Transverse colon (tissue), 4 donors: Measurements from ENCODE around the gene CDC16. TPM values are rescaled to one million over a fixed set of nuclear protein-coding genes. Genes with fewer than 3 reads are reported as not detected.

Experiments used
- DNase-seq: peaks from one replicate; pipeline ENCODE4 v3.0.0-alpha.2; 2019
- H3K27ac ChIP-seq, 4 donors: fragments of 200-600 bp; sonication (generic); 2 replicates each; pipeline ENCODE4 v1.5.1; 2016 to 2018; ENCODE audit warnings: inconsistent platforms in 4 of 4
- H3K27me3 ChIP-seq: fragments of 200-600 bp; sonication (generic); 2 replicates; pipeline ENCODE4 v1.5.1; 2017; ENCODE audit warnings: inconsistent platforms
- H3K36me3 ChIP-seq, 4 donors: fragments of 200-600 bp; sonication (generic); 2 replicates each; pipeline ENCODE4 v1.5.1; 2017 to 2019; ENCODE audit warnings: inconsistent platforms in 4 of 4
- H3K4me1 ChIP-seq, 4 donors: fragments of 200-600 bp; sonication (generic); 2 replicates each; pipeline ENCODE4 v1.5.1; 2017 to 2020; ENCODE audit warnings: inconsistent platforms in 4 of 4
- H3K4me3 ChIP-seq, 4 donors: fragments of 200-600 bp; sonication (generic); 1 replicate in 1 of 4; 2 replicates in 3 of 4; pipeline versions ENCODE4 v1.5.1 to v1.6.1; 2017 to 2019; ENCODE audit warnings: inconsistent platforms in 4 of 4
- H3K9me3 ChIP-seq, 2 donors: fragments of 200-600 bp; sonication (generic); 2 replicates each; pipeline ENCODE4 v1.5.1; 2017 to 2019; ENCODE audit warnings: inconsistent platforms in 2 of 2
- EP300 ChIP-seq: sonication (generic); formaldehyde crosslinking; IDR thresholded peaks from one replicate; pipeline ENCODE4 v1.6.1; 2017; ENCODE audit warnings: antibody characterized with exemption, low read depth
- POLR2A ChIP-seq: fragments of 450-650 bp; IDR thresholded peaks from one replicate; pipeline ENCODE4 v1.6.1; 2016; ENCODE audit warnings: antibody characterized with exemption, mild to moderate bottlenecking, moderate library complexity
- POLR2AphosphoS5 ChIP-seq, 3 donors: sonication (generic); formaldehyde crosslinking; IDR thresholded peaks; one replicate each; pipeline ENCODE4 v1.6.1; 2016; ENCODE audit warnings: antibody characterized with exemption in 3 of 3
- WGBS, 2 donors: methylation state at CpG; one replicate each; pipeline ENCODE4 v1.1.5; 2018; ENCODE audit warnings: low coverage in 1 of 2; 5-methylcytosine and 5-hydroxymethylcytosine counted together
- in situ Hi-C, 4 donors: fragments of 200-750 bp; cut with MboI; loops; one replicate each; pipeline versions ENCODE4 v1.15.0 to v1.15.1; 2017; ENCODE audit warnings: low sequenced_read_pairs in 3 of 4, low pct_ligation_motif_present in 1 of 4, low pct_unique_long_range_greater_than_20kb in 1 of 4
- intact Hi-C: fragments of 100-400 bp; cut with DNase I; formaldehyde crosslinking; loops from one replicate; pipeline ENCODE4 v1.15.1; 2023; ENCODE audit warnings: low total_unique reads
- total RNA-seq, 4 donors: library from RNA; depleted of rRNA; stranded (reverse); fragments of >200 nt; gene quantifications; one replicate each; pipeline ENCODE4 v1.1.0, GENCODE V29; 2016
- TF ChIP-seq, protein P1 (sequence below), 5 experiments: fragments of 200-600 bp in 3 of 5; fragments of 450-650 bp in 2 of 5; sonication (generic) in 3 of 5; IDR thresholded peaks; 1 replicate in 2 of 5; 2 replicates in 3 of 5; pipeline ENCODE4 v1.5.1; 2016 to 2017; ENCODE audit warnings: antibody characterized with exemption in 5 of 5, inconsistent platforms in 3 of 5, mild to moderate bottlenecking in 2 of 5, moderate library complexity in 1 of 5

The CDC16 gene
- total RNA-seq, 4 donors from 2014 or later, result 34.8 to 75.4 (median 56.1) TPM

GRCh38 chr13:114222461-114222968 lies 12.2 kb upstream of the CDC16 start:
- Histone ChIP-seq H3K36me3 (no peaks in the 10 kb centered on the region), H3K4me1 (peaks cover 0 to 8% (median 0%) of the 10 kb centered on the region in 4 donors), H3K9me3 (no peaks in the 10 kb centered on the region), H3K4me3 (no peak overlapping the region), H3K27ac (no peak overlapping the region), H3K27me3 (no peaks in the 10 kb centered on the region)
- no peak for TF ChIP-seq EP300
- TF ChIP-seq, protein P1, sequence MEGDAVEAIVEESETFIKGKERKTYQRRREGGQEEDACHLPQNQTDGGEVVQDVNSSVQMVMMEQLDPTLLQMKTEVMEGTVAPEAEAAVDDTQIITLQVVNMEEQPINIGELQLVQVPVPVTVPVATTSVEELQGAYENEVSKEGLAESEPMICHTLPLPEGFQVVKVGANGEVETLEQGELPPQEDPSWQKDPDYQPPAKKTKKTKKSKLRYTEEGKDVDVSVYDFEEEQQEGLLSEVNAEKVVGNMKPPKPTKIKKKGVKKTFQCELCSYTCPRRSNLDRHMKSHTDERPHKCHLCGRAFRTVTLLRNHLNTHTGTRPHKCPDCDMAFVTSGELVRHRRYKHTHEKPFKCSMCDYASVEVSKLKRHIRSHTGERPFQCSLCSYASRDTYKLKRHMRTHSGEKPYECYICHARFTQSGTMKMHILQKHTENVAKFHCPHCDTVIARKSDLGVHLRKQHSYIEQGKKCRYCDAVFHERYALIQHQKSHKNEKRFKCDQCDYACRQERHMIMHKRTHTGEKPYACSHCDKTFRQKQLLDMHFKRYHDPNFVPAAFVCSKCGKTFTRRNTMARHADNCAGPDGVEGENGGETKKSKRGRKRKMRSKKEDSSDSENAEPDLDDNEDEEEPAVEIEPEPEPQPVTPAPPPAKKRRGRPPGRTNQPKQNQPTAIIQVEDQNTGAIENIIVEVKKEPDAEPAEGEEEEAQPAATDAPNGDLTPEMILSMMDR (IDR thresholded peaks at IDR 0.05), result no peak
- no peak for TF ChIP-seq POLR2AphosphoS5 (IDR thresholded peaks at IDR 0.05)
- no peak for TF ChIP-seq POLR2A
- intact Hi-C loops (no loop called here), in situ Hi-C loops (no loop called here)
- WGBS, 2 donors, result 66 to 73% methylated on average over 4 to 9 of the region's 9 CpGs
- DNase-seq, result peak; percentile 30

- 85 to 91% methylated on average over 3 to 13 of the region's 13 CpGs for WGBS, 2 donors
- in situ Hi-C loops (no loop called here), intact Hi-C loops (no loop called here)
- H3K9me3 ChIP-seq, result no peaks in the 10 kb centered on the region
- H3K27me3 ChIP-seq, result peaks cover 12% of the 10 kb centered on the region
- no peak for DNase-seq
- H3K27ac ChIP-seq, result no peak overlapping the region
- peaks cover 0 to 8% (median 0%) of the 10 kb centered on the region in 4 donors for H3K4me1 ChIP-seq
- no peaks in the 10 kb centered on the region for H3K36me3 ChIP-seq
- H3K4me3 ChIP-seq, result no peak overlapping the region
- TF ChIP-seq EP300, result no peak
- TF ChIP-seq, protein P1 (IDR thresholded peaks at IDR 0.05), result no peak
- TF ChIP-seq POLR2AphosphoS5 (IDR thresholded peaks at IDR 0.05), result no peak
- no peak for TF ChIP-seq POLR2A
Measured at GRCh38 chr13:114224201-114224600, 10.5 kb upstream of the CDC16 start.

GRCh38 chr13:114225610-114226009 lies 9.1 kb upstream of the CDC16 start:
- Histone ChIP-seq H3K4me1 (peaks cover 0 to 8% (median 0%) of the 10 kb centered on the region in 4 donors), H3K27me3 (peaks cover 27% of the 10 kb centered on the region), H3K4me3 (no peak overlapping the region), H3K27ac (no peak overlapping the region), H3K9me3 (no peaks in the 10 kb centered on the region), H3K36me3 (no peaks in the 10 kb centered on the region)
- in situ Hi-C loops, result no loop called here
- 79% methylated on average over 8 of the region's 8 CpGs; no CpG with 5 or more reads in 1 of the 2 donors for WGBS, 2 donors
- intact Hi-C loops, result loop anchor here (2.0 kb wide), 2 partner anchors 275 to 409 kb away; no protein-coding TSS in a partner anchor
- TF ChIP-seq, protein P1 (IDR thresholded peaks at IDR 0.05), result no peak
- TF ChIP-seq EP300 (no peak), POLR2AphosphoS5 (IDR thresholded peaks at IDR 0.05) (no peak), POLR2A (no peak)
- DNase-seq, result no peak

- in situ Hi-C loops, result no loop called here
Measured at GRCh38 chr13:114226088-114226487, 8.6 kb upstream of the CDC16 start.

More at GRCh38 chr13:114226088-114226487, 8.6 kb upstream of the CDC16 start:
- no peaks in the 10 kb centered on the region for H3K36me3 ChIP-seq
- no peak overlapping the region for H3K27ac ChIP-seq
- no peak overlapping the region for H3K4me3 ChIP-seq
- H3K9me3 ChIP-seq, result no peaks in the 10 kb centered on the region
- no peak for DNase-seq
- H3K4me1 ChIP-seq, result peaks cover 0 to 8% (median 0%) of the 10 kb centered on the region in 4 donors
- peaks cover 27% of the 10 kb centered on the region for H3K27me3 ChIP-seq
- TF ChIP-seq, protein P1 (IDR thresholded peaks at IDR 0.05), result no peak
- TF ChIP-seq POLR2A (no peak), POLR2AphosphoS5 (IDR thresholded peaks at IDR 0.05) (no peak), EP300 (no peak)
- intact Hi-C loops, result loop anchor here (2.0 kb wide), 2 partner anchors 275 to 409 kb away; no protein-coding TSS in a partner anchor
- WGBS, 2 donors, result 76 to 79% methylated on average over 3 to 11 of the region's 11 CpGs
